ENCODE results near the gene GEMIN7.

The GEMIN7 gene

DNA sequence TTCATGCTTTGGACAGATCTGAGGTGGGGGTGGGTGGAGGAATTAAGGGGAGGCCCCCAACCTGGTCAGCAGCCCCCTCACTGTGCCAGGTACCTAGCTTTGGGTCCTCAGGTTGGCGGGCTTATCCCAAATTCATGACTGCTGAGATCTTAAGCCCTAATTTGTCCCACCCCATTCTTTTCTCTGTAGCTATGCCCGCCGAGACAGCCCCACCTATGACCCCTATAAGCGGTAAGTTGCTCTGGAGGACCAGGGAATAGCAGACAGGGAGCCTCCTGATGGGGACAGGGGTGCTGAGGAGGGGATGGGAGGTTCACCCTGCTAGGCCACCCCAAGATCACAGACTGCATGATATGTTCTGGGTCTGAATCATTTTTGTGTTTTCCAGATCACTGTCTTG, 17.1 kb upstream of the GEMIN7 start:
- no peak for DNase-seq (ENCODE audit: low spot score)

DNA sequence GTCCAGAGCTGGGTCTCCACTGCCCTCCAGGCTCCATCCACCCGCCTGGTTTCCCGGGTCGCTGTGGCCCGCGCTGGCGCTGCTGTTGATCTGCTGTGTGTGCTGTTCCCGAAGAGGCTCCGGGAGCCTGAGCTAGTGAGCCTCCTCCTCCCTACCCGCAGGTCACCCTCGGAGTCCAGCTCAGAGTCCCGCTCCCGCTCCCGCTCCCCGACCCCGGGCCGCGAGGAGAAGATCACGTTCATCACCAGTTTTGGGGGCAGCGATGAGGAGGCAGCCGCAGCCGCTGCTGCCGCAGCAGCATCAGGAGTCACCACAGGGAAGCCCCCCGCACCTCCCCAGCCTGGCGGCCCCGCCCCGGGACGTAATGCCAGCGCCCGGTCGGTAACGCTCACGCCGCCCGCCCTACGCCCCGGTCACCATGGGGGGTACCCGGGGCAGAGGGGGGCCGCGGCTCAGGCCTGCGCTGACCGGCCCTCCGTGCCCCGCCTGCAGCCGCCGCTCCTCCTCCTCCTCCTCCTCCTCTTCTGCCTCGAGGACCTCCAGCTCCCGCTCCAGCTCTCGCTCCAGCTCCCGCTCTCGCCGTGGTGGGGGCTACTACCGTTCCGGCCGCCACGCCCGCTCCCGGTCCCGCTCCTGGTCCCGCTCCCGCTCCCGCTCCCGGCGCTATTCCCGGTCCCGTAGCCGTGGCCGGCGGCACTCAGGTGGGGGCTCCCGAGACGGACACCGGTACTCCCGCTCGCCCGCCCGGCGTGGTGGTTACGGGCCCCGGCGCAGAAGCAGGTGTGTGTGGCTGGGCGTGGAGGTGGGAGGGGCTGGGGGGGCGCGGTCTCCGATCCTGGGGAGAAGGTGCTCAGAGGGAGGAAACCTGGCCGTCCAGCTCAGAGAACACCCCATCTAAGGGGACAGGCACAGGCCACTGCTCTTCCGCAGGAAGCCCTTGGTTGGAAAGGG, 14.9 kb upstream of the GEMIN7 start:
- DNase-seq (ENCODE audit: low spot score) = no peak

DNA sequence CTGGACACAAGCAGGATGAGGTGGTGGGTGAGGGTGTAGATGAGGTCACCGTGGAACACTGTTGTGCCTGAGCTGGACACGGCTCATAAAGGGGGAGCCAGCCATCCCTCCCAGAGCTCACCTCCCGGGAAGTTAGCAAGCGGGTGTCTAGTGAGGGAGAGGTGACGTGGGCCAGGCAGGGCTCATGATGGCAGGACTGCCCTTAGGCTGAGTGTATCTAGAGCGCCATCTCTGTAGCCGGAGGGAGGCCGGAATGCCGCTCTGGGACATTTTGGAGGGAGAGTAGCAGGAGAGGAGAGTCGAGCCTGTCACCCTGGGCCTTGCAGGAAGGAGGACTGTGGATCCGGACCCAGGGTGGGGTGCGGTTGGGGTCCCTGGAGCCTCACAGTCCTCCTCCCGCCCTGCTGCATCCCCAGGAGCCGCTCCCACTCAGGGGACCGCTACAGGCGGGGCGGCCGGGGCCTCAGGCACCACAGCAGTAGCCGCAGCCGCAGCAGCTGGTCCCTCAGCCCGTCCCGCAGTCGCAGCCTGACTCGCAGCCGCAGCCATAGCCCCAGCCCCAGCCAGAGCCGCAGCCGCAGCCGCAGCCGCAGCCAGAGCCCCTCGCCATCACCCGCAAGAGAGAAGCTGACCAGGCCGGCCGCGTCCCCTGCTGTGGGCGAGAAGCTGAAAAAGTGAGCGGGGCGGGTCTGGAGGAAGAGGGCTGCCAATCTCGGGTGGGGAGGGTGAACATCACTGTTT, 12.0 kb upstream of the GEMIN7 start:
- no peak for DNase-seq (ENCODE audit: low spot score)

DNA sequence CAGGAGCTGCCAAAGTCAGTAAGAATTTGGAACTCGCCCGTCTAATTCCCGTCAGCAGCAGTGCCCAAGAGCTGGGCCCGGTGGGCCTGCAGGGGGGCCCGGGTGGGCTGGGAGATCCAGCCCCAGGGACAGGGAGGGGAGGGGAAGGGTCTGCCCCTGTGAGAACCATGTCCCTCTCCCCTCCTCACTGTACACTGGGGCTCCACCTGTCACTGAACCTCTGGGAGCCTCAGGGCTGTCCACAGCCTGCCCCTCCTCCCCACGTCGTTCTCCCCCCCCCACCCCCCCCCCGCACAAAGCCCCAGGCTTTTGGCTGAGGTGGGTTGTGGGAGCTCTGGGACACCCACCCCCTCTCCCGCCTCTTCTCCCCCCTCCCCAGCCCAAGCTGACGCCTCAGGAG, 11.0 kb upstream of the GEMIN7 start:
- no peak for DNase-seq (ENCODE audit: low spot score)

DNA sequence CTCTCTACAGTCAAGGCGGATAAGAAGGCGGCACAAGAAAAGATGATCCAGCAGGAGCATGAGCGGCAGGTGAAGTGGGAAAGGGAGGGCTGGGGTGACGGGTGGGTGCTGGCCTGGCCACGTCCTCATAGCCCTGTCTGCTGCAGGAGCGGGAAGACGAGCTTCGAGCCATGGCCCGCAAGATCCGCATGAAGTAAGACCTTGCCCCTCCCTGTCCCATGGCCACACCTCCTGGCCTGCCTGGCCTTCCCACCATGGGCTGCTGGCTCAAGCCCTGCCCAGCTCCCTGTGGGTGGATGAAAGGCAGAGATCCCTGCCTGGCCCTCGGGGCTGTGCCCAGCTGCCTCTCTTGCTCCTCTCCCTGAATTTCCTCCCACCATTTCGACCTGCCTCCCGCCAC, 10.0 kb upstream of the GEMIN7 start:
- DNase-seq (ENCODE audit: low spot score) = peak; percentile 60

DNA sequence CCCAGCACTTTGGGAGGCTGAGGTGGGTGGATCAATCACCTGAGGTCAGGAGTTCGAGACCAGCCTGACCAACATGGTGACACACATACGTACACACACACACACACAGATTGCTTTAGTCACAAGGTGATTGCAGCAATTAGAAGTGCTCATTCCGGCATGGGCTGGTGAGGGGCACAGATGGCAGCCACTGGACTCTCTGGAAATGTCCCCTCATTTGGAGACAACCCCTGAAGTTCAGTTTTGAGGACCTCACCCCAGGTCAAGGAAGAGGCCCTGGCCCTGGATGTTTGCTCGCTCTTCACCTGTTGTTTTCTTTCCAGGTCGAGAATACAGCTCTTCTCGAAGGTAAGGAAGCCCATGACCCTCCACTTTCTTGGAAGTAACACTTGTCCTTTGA, 8.8 kb upstream of the GEMIN7 start:
- DNase-seq (ENCODE audit: low spot score) = no peak

DNA sequence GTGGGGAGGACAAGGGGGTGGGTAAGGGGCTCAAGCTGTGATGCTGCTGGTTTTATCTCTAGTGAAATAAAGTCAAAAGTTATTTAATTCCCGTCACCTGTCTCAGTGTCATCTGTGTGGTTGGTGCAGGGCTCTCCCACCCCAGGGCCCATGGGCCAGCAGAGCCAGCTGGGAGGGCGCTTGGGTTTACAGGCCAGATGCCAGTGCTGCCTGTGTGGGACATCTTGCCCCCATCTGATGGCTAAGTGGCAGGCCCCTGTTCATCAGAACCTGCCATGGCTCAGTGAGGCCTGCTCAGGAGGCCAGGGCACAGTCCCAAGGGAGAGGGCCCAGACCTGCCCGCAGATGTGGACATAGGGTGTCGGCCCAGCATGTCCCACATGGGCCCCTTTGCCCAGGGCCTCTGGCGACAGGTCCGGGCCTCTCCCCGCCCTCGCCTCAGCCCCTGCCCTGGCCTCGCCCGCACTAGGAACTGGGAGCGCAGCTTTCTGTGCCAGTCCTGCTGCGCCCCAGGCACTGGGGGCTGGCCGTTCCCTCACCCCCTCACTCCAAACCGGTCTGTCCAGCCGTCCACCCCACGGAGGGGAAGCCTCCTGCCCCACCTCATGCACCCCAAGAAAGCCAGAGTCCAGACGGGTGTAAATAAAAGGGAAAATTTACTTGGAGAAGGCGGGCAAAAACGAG, 8.1 kb upstream of the GEMIN7 start:
- DNase-seq (ENCODE audit: low spot score) = no peak

DNA sequence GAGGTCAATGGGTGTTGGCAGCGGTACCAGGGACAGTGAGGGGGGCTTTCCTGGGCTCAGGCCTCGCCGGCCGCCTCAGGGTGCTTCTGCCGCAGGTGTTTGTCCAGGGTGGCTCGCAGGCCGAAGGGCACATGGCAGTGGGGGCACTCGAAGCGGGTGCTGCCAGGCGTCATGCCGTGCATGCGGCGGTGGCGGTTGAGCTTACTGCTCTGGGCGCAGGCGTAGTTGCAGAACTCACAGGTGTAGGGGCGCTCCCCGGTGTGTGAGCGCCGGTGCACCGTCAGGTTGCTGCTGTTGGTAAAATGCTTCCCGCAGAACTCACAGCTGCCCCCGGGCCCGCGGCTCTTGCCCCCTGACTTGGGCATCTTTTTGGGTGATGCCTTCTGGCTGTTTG, 7.5 kb upstream of the GEMIN7 start:
- no peak for DNase-seq (ENCODE audit: low spot score)

DNA sequence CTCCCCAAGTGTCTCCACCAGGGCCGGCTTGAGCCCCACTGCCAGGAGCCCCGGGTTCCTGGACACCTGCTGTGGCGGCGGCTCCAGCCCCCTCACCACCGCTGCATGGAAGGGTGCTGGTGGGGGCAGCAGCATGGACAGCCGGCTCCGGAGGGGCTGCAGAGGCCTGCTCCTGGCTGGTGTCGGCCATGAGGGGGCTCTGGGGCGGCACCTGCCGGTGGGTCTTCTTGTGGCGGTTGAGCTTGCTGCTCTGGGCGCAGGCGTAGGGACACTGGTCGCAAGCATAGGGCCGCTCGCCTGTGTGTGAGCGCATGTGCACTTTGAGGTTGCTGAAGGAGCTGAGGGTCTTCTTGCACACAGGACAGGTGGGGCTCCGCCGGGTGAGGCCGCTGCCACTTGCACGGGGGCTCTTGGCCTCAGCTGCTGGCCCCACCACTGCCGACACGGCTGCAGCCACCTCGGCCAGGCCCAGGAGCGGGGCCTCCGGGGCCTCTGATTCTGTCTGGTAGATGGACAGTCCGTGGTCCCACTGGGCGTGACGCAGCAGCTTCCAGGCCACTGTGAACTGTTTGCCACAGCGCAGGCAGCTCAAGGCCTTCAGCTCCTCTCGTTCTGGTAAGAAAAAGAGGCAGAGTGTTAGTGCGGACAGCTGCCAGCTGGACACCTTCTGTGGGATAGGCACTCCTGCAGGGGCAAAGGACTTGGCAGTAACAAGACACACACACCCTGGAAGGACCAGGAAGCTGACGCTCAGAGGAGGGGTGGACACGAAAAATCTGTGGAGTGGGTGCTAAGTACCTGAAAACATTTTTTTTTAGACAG, 6.9 kb upstream of the GEMIN7 start:
- DNase-seq (ENCODE audit: low spot score) = no peak

DNA sequence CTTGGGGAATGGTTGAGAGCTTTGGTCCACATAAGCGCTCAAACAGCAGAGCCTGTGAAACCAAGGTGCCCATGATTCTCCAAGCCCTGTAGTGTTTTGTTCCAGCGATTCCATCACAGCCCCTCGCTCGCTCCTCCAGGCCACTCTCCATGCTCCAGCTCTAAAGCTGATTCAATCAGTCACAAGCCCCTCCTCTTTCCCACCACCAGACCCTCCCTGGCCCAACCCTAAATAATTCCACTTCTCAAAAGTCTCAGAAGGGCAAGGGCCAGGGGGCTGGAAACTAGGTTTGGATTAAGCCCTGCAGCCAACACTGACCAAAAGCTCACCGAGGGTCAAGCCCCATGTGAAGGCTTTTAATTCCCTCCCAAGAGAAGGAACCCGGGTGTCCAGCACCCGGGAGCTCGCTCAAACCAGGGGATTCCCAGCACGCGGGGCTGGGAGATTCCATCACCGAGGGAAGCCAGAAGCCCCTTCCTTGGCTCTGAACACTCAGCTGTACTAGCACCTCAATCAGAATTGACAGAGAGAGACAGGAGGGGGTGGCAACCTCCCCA, 4.2 kb upstream of the GEMIN7 start:
- no peak for DNase-seq (ENCODE audit: low spot score)

DNA sequence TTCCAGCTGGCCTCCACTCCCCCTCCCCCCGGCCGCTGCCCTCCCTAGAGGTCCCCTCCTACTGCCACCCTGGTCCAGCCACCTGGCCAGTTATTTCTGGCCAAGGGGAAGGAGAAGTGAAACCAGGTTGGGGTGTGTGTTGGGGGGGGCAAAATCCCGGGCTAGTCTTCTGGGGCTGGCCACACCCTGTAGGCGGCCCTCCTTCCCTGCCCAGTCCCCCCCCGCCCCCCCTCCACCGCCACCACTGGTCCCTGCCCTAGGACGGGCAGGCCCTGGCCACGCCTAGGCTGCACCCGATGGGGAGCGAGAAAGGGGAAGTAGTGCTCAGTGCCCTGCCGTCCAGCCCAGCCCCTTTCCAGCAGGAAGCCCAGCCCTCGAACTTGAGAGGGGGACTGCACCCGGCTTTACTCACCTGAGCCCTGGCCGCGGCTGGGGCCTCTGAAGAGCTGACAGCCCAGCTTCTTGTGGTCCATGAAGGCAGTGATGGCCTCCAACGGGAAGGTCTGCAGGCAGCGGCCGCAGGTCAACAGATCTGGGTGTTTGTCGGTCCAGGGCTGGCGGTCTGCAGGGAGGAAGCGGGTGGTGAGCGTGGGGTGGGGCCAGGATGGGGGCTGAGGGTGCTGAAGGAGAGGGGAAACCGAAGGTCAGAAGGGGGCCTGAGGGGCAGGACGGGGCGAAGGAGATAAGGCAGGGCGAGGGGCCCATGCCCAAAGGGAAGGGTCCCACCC, 3.6 kb upstream of the GEMIN7 start:
- peak; percentile 64 for DNase-seq (ENCODE audit: low spot score)

DNA sequence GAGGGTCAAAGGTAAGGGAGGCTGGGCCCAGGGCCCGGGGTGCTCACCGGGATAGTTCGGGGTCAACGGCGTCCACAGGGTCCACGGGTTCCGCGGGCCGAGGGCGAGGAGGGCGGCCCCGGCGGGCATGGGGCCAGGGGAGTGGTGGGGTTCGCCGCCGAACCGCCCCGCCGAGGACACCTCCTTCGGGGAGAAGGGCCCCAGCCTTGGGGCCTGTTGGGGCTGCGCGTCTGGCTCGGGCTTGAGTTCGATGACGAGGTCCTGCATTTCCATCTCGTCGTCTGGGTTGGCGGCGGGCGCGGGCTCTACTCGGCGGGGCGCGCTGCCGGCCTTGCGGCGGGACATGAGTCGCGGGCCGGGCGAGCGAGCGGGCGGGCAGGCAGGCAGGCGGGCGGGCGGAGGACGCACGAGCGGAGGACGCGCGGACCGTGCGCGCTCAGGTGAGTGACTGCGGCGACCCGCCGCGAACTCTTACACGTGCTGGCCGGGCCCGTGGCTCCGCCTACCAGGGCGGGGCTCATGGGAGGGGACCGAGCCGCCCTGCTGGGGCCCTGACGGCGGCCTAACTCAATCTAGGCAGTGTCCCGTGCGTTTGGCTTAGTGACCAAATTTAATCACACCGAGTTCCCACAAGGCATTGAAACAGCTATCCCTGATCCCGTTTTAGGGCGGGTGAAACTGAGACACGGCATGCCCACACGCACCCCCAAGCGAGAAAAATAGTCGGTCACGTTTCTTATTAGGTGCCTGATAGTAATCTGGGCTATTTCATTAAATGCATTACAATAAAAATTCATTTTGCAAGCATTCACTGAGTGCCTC, 2.8 kb upstream of the GEMIN7 start, which contains the start of gene ZNF296:
Gene ZNF296, minus strand, starts transcription at position 450 of the 822 bp plus-strand sequence. Its CDS starts 105 bp downstream, at position 345.
- DNase-seq (ENCODE audit: low spot score) = peak; percentile 79

DNA sequence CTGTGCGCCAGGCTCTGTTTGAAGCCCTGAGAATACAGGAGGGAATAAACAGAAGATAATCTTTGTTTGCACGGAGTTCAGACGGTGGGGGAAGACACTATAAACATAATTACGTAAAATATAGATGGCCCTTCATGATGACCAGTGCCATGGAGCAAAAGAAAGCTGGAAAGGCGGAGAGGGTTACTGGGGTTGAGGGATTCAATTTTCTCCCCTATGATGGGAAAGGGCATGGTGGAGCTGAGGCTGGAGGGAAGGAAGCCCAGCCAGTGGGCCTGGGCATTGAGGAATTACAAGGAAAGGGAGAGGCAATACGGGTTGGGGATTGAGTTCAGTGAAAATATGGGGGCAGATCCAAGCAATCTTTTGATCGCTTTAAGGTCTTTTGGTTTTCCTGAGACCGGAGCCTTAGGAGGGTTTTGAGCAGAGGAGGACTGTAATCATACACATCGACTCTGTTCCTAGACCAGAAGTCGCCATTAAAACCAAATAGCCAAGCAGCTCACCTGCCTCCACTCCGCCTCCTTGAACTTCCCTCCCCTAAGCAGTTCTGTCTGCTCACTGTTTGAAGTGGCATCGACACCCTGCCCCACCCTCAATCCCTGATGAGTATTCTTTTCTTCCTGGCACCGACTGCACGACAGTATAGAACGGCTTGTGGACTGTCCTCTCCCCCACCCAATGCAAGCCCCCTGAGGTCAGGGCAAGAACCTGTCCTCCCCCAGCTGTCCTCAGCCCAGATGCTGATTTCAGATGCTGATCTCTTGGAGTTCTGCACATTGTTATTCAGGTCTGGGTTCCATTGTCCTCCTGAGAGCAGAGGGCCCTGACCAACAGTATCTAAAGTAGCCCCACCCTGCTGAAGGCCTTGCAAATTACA, 2.0 kb upstream of the GEMIN7 start:
- no peak for DNase-seq (ENCODE audit: low spot score)

DNA sequence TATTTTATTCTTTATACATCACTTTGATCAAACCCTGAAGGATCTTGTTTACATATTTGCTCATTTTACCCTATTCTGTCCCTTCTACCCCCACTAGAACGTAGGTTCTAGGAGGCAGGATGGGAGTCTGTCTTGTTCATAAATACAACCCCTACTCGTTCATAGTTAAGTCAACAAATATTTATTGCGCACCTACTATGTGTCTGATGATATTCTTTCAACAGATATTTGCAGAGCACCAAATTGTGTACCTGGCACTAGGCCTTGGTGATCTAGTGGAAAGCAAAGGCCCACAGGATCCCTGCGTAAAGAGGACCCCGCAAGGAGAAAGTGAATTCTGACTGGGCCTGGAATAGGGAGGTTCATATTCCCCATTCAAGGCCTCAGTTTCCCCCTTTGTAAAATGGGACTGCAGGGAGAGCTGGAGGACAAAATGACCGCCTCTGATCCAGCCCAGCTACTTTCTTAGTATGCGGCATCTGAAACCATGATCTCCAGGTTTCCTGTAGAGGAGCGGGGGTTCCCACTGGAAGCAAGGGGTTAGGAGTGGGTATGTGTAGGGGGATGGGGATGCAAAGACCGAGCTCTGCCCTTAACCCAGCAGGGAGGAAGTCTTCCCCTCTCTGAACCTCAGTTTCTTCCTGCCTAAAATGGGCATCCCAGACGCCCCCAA, 534 bp upstream of the GEMIN7 start:
- DNase-seq (ENCODE audit: low spot score) = no peak

DNA sequence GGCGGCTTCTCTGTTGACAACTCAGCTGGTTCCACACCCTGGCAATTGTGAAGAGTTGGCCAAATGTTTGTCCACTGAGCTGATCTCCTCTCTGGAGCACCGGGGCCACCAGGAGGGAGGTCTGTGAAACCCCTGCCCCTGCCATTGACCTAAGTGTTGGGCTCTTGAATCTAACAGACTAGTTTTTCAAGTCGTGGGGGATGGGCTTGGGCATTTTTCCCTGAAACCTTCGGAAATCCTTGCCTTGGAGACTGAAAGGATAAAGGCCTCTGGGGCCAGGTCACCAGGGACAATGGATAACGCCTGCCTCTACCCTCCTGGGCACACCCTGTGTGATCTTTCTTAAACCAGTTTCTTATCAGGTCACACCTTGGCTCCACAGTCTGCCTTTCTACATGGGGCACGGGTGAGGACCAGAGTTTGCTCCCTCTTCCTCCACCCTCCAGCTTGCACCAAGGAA, 881 bp downstream of the GEMIN7 start:
- no peak for DNase-seq (ENCODE audit: low spot score)

DNA sequence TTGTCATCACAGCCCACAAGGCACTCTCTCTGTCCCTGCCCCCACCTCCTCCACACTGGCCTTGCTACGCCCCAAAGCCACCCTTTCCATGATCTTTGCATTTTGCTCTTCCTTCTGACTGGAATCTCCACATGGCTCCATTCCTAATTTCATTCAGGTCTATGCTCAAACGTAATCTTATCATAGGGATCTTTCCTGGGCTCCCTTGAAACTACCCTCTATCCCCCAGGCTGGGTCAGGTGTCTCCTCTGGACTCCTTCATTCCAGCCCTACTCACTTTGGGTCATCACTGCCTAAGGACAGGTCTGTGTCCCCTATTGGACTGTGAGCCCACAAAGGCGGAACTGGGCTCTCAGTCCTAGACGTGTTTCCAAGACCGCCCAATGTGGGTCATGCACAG, 3.1 kb downstream of the GEMIN7 start:
- DNase-seq (ENCODE audit: low spot score) = no peak

DNA sequence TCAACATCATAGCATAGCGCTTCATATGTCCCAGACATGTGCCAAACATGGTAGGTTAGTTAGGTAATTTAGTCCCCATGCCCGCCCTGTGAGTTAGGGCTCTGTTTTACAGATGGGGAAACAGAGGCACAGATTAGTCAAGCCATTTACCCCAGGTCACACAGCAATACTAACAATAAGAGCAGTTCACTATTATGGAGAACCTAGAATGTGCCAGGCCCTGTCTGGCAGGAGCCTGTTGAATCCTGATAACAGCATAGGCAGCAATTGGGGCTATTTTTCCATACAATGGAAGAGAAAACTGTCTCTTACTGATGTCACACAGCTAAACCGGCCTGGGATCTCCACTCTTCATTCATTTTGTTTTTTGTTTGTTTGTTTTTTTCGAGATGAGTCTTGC, 7.4 kb downstream of the GEMIN7 start:
- no peak for DNase-seq (ENCODE audit: low spot score)

DNA sequence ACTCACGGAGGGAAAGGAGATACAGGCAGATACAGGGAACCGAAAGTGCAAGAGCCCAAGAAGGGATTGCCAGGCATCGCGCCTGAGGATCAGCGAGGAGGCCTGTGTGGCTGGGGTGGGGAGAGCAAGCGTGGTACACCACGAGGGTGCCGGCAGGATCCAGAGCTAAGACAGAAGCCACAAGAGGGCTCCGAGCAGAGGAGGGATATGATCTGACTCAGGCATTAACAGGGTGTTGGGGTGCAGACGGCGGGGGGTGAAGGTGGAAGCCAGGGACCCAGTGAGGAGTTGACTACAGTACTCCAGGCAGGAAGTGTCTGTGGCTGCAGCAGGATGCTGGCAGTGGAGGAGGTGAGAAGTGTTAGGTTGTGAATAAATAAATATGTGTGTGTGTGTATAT, 8.5 kb downstream of the GEMIN7 start:
- no peak for DNase-seq (ENCODE audit: low spot score)

Measured in ecto neural progenitor cell (in vitro differentiated cells).